Activated CD8-positive, alpha-beta memory T cell treated with anti-CD3 and anti-CD28 coated beads, Interleukin-2, amount 10 ng/mL, durations not matched to agents 7 days and 5 days (primary cell): ENCODE data around the gene AGPS. TPM values are rescaled to one million over a fixed set of nuclear protein-coding genes. Genes with fewer than 3 reads are reported as not detected.

Experiments used
- ATAC-seq: fragments of 150-1000 bp; cut with Tn5 transposase; one replicate; pipeline ENCODE4 v1.10.0; 2021; ENCODE audit warnings: moderate library complexity
- CTCF ChIA-PET: fragments of 350-600 bp; sonication (Branson Sonifier 250); formaldehyde crosslinking; loops from one replicate; lab custom pipeline; 2021; ENCODE audit warnings: antibody characterized with exemption; lab: Charles Lee
- DNase-seq: peaks from one replicate; pipeline ENCODE4 v3.0.0-alpha.2; 2020
- H3K27ac Mint-ChIP-seq: one replicate; pipeline ENCODE4 v1.8.0; 2021; ENCODE audit warnings: mild to moderate bottlenecking, mixed read lengths
- H3K27me3 Mint-ChIP-seq: one replicate; pipeline ENCODE4 v1.8.0; 2021; ENCODE audit warnings: mixed read lengths
- H3K36me3 Mint-ChIP-seq: one replicate; pipeline ENCODE4 v1.8.0; 2021; ENCODE audit warnings: mild to moderate bottlenecking, mixed read lengths
- H3K4me1 Mint-ChIP-seq: one replicate; pipeline ENCODE4 v1.8.0; 2021; ENCODE audit warnings: mixed read lengths
- H3K4me3 Mint-ChIP-seq: one replicate; pipeline ENCODE4 v1.8.0; 2021; ENCODE audit warnings: mild to moderate bottlenecking, moderate library complexity, mixed read lengths
- H3K9me3 Mint-ChIP-seq: one replicate; pipeline ENCODE4 v1.8.0; 2022; ENCODE audit warnings: low read depth, mixed read lengths
- total RNA-seq, 2 experiments: library from RNA; stranded (reverse); gene quantifications; one replicate each; pipeline ENCODE4 v1.2.3, GENCODE V29; 2021

AGPS gene
- total RNA-seq, 2 experiments from 2014 or later: 58.5 to 60.9 TPM

DNA sequence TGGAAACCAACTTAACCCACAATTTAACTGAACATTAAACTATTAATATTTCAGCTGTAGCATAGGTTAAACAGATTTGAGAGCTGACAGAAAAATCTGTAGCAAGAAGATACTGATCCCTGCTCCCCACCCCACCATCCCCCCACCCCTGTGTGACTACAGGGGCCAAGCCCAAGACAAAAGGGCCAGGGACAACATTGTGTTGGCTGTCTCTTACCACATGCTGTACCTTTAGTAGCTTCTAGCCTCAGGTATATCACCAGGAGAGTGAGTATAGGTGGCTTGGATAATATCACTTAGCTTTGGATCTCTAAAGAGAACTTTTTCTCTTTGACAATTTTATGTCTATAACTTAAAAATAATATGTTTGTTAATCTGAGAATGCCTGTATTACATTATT is 140.7 kb downstream of the AGPS start:
- no peaks in the 10 kb centered on the region for H3K27me3 Mint-ChIP-seq
- H3K4me1 Mint-ChIP-seq: no peaks in the 10 kb centered on the region
- H3K9me3 Mint-ChIP-seq: no peaks in the 10 kb centered on the region
- CTCF ChIA-PET: no interaction called here
- no peak overlapping the region for H3K27ac Mint-ChIP-seq
- H3K4me3 Mint-ChIP-seq: no peak overlapping the region
- DNase-seq: no peak
- peaks cover 3% of the 10 kb centered on the region for H3K36me3 Mint-ChIP-seq
- no peak for ATAC-seq

GRCh38 chr2:177535000-177535399 is 142.4 kb downstream of the AGPS start:
- no peak for DNase-seq

DNA sequence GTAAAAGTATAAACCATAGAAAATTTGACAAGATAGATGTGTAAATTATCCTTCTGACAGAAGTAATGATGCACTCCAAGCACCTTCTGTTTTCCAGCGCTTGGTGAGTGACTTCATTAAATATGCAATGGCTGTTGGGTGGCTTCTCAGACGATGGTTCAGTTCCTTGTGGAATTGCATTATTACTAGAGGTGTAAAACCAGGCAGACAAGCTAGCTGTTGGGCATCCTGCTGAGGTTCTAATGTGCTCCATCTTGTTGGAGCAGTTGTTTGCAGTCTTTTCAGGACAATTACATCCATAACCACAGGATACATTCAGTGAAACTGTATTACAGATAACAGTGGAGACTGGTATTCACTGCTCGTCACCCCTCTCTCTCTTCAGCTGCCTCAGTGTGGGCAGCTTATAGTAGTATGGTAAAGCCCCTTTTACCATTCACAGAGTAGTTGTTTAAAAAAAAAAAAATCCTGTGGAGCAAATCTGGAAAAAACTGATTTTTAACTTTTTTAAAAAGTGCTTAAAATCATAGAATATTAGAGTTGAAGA is 143.5 kb downstream of the AGPS start:
- Mint-ChIP-seq H3K4me3 (no peak overlapping the region), H3K9me3 (no peaks in the 10 kb centered on the region), H3K4me1 (peaks cover 4% of the 10 kb centered on the region), H3K36me3 (peaks cover 8% of the 10 kb centered on the region), H3K27me3 (no peaks in the 10 kb centered on the region), H3K27ac (no peak overlapping the region)
- DNase-seq (no peak), ATAC-seq (no peak)
- CTCF ChIA-PET: interaction anchor here (0.8 kb wide), 1 partner anchor 46 kb away, joined by 3 read pairs; no protein-coding TSS in a partner anchor

More at GRCh38 chr2:177535000-177535399, 142.4 kb downstream of the AGPS start:
- H3K36me3 Mint-ChIP-seq: peaks cover 6% of the 10 kb centered on the region
- H3K27me3 Mint-ChIP-seq: no peaks in the 10 kb centered on the region
- ATAC-seq: no peak
- CTCF ChIA-PET: interaction anchor here (1.0 kb wide), 1 partner anchor 45 kb away, joined by 3 read pairs; no protein-coding TSS in a partner anchor
- H3K27ac Mint-ChIP-seq: no peak overlapping the region
- H3K4me1 Mint-ChIP-seq: no peaks in the 10 kb centered on the region
- H3K4me3 Mint-ChIP-seq: no peak overlapping the region
- H3K9me3 Mint-ChIP-seq: no peaks in the 10 kb centered on the region

GRCh38 chr2:177537213-177537612 is 144.6 kb downstream of the AGPS start:
- CTCF ChIA-PET: no interaction called here
- H3K9me3 Mint-ChIP-seq: no peaks in the 10 kb centered on the region
- peaks cover 10% of the 10 kb centered on the region for H3K4me1 Mint-ChIP-seq
- DNase-seq: no peak
- H3K36me3 Mint-ChIP-seq: peaks cover 8% of the 10 kb centered on the region
- no peak for ATAC-seq
- no peaks in the 10 kb centered on the region for H3K27me3 Mint-ChIP-seq
- no peak overlapping the region for H3K27ac Mint-ChIP-seq
- no peak overlapping the region for H3K4me3 Mint-ChIP-seq

- no peak overlapping the region for H3K4me3 Mint-ChIP-seq
- no peaks in the 10 kb centered on the region for H3K9me3 Mint-ChIP-seq
- H3K27me3 Mint-ChIP-seq: no peaks in the 10 kb centered on the region
- H3K27ac Mint-ChIP-seq: no peak overlapping the region
- CTCF ChIA-PET: interaction anchor here (0.8 kb wide), 1 partner anchor 122 kb away, joined by 3 read pairs; no protein-coding TSS in a partner anchor
- DNase-seq (no peak), ATAC-seq (no peak)
- H3K36me3 Mint-ChIP-seq: peaks cover 8% of the 10 kb centered on the region
- H3K4me1 Mint-ChIP-seq: peaks cover 10% of the 10 kb centered on the region
These were observed 145.1 kb downstream of the AGPS start for GRCh38 chr2:177537636-177538035.

DNA sequence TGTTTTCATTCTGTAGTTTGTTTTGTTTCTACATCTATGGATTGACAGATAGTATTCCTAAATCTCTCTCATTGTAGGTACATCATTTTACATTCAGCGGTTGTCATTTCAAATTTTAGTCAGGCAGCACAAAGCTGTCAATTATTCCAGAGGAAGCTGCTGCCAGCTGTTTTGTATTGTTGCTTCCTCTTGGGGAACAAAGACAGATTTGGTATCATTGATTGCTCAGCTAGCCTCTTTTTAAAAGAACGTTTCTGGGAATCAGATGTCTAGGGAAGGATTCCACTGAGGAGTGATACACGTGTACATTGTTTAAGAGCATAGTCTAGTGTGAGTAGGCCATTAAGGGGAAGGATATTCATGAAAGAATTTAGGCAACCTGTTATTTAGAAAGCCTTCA is 145.8 kb downstream of the AGPS start:
- Mint-ChIP-seq H3K4me3 (no peak overlapping the region), H3K4me1 (peaks cover 10% of the 10 kb centered on the region), H3K27ac (no peak overlapping the region), H3K36me3 (peaks cover 8% of the 10 kb centered on the region), H3K27me3 (no peaks in the 10 kb centered on the region), H3K9me3 (no peaks in the 10 kb centered on the region)
- ATAC-seq (no peak), DNase-seq (no peak)
- CTCF ChIA-PET: interaction anchor here (0.8 kb wide), 1 partner anchor 123 kb away, joined by 3 read pairs; no protein-coding TSS in a partner anchor

- ATAC-seq (no peak), DNase-seq (no peak)
- Mint-ChIP-seq H3K27me3 (no peaks in the 10 kb centered on the region), H3K27ac (no peak overlapping the region), H3K9me3 (no peaks in the 10 kb centered on the region), H3K4me3 (no peak overlapping the region), H3K4me1 (peaks cover 21% of the 10 kb centered on the region), H3K36me3 (peaks cover 14% of the 10 kb centered on the region)
- CTCF ChIA-PET: no interaction called here
These were observed 147.7 kb downstream of the AGPS start for GRCh38 chr2:177540283-177540682.

GRCh38 chr2:177541258-177541991 is 148.9 kb downstream of the AGPS start:
- CTCF ChIA-PET: interaction anchor here (1.5 kb wide), 1 partner anchor 15 kb away, joined by 4 read pairs; no protein-coding TSS in a partner anchor
- no peaks in the 10 kb centered on the region for H3K27me3 Mint-ChIP-seq
- no peak overlapping the region for H3K4me3 Mint-ChIP-seq
- H3K36me3 Mint-ChIP-seq: peaks cover 23% of the 10 kb centered on the region
- DNase-seq: no peak
- peaks cover 32% of the 10 kb centered on the region for H3K4me1 Mint-ChIP-seq
- no peak for ATAC-seq
- H3K9me3 Mint-ChIP-seq: peaks cover 3% of the 10 kb centered on the region
- H3K27ac Mint-ChIP-seq: peak overlapping the region; percentile 57

DNA sequence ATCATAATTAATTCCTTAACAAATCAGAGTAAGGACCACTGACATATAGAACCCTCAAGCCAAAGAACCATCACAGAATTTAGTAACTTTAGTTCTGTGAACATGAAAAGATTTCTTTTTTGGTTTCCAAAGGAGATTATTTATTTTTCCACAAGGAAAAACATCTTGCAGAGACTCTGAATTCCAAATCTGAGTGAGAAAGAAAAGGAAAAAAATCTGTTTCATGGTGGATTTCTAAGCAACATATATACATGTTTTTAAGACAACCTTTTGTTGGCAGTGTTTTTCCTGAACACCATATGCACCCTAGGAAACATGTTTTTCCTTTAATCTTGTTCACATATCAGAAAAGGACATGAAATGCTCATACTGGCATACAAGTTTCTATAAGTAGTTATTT is 149.8 kb downstream of the AGPS start:
- Mint-ChIP-seq H3K27ac (no peak overlapping the region), H3K27me3 (no peaks in the 10 kb centered on the region), H3K4me3 (no peak overlapping the region), H3K36me3 (peaks cover 25% of the 10 kb centered on the region), H3K4me1 (peaks cover 40% of the 10 kb centered on the region), H3K9me3 (peaks cover 3% of the 10 kb centered on the region)
- ATAC-seq (no peak), DNase-seq (no peak)
- CTCF ChIA-PET: no interaction called here

DNA sequence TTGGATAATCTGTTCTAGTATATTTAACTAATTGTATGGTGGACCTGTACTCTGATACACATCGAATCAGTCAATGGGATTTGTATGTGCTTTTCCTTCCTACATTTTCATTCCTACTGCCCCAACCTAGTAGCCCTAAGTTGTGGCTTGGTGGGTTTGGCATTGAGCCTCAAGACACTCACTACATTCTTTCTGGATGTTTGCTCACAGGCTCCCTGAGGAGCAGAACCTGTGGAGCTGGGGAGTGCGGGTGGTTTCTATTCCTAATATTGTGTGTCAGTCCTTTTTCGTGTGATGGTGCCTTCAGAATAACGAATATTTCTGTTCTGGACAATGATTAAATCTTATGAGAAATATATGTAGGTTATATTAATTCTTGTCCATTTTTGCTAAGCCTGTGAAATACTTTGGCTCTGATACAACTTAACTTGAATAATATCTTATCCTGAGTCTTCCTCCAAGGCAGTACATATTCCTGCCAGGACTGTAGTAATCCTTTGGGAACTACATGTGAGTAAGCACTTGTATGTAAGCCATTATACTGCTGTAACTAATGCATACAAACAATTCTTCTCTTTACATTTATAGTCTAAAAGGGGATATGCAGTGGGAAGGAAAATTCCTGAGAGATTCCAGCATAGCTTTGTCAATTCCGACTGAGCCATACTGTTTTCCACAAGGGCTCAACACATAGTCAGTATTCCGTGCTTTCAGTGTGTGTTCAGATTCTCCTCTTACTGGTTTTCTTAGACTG is 150.6 kb downstream of the AGPS start:
- H3K4me1 Mint-ChIP-seq: peaks cover 47% of the 10 kb centered on the region
- H3K27me3 Mint-ChIP-seq: no peaks in the 10 kb centered on the region
- no peak overlapping the region for H3K27ac Mint-ChIP-seq
- ATAC-seq: no peak
- H3K4me3 Mint-ChIP-seq: no peak overlapping the region
- H3K36me3 Mint-ChIP-seq: peaks cover 24% of the 10 kb centered on the region
- CTCF ChIA-PET: no interaction called here
- peaks cover 3% of the 10 kb centered on the region for H3K9me3 Mint-ChIP-seq
- DNase-seq: no peak

GRCh38 chr2:177545143-177545542 is 152.6 kb downstream of the AGPS start:
- Mint-ChIP-seq H3K27me3 (no peaks in the 10 kb centered on the region), H3K4me3 (no peak overlapping the region), H3K4me1 (peaks cover 53% of the 10 kb centered on the region), H3K36me3 (peaks cover 21% of the 10 kb centered on the region), H3K9me3 (peaks cover 3% of the 10 kb centered on the region), H3K27ac (peak overlapping the region; percentile 38)
- CTCF ChIA-PET: no interaction called here
- ATAC-seq (no peak), DNase-seq (no peak)

GRCh38 chr2:177545981-177546585 is 153.5 kb downstream of the AGPS start:
- Mint-ChIP-seq H3K27ac (peak overlapping the region; percentile 42), H3K27me3 (no peaks in the 10 kb centered on the region), H3K9me3 (peaks cover 3% of the 10 kb centered on the region), H3K36me3 (peaks cover 19% of the 10 kb centered on the region), H3K4me3 (no peak overlapping the region), H3K4me1 (peaks cover 48% of the 10 kb centered on the region)
- ATAC-seq (no peak), DNase-seq (no peak)
- CTCF ChIA-PET: interaction anchor here (2.4 kb wide), 1 partner anchor 382 kb away, joined by 7 read pairs; no protein-coding TSS in a partner anchor

- H3K27me3 Mint-ChIP-seq: no peaks in the 10 kb centered on the region
- peaks cover 3% of the 10 kb centered on the region for H3K9me3 Mint-ChIP-seq
- H3K4me3 Mint-ChIP-seq: no peak overlapping the region
- DNase-seq (no peak), ATAC-seq (peak; percentile 82)
- CTCF ChIA-PET: interaction anchor here (2.4 kb wide), 1 partner anchor 383 kb away, joined by 7 read pairs; no protein-coding TSS in a partner anchor
- peaks cover 47% of the 10 kb centered on the region for H3K4me1 Mint-ChIP-seq
- peaks cover 21% of the 10 kb centered on the region for H3K36me3 Mint-ChIP-seq
- peak overlapping the region; percentile 69 for H3K27ac Mint-ChIP-seq
These were observed 154.5 kb downstream of the AGPS start for GRCh38 chr2:177547122-177547521.
